Measurements from ENCODE around the gene TRERF1.

Gene TRERF1

DNA sequence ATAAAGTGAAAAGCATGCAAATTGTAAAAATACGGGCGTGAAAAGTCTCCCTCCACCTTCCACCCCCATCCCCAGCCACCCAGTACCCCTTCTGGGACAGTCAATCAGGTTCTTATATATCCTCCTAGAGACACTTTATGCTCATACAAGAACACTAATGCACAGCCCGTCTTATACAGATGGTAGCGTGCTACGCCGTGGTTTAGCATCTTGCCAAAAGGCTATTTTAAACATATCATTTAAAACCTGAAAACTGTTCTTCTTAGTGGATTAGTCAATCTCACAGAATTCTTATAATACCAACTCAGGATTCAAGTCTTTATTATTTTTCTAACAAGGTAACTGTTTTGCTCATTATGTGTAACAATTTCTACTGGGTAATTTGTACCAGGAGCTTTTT lies 176.8 kb downstream of the TRERF1 start:
- no peak for DNase-seq (ENCODE audit: low read depth)
- TF ChIP-seq, protein P1, sequence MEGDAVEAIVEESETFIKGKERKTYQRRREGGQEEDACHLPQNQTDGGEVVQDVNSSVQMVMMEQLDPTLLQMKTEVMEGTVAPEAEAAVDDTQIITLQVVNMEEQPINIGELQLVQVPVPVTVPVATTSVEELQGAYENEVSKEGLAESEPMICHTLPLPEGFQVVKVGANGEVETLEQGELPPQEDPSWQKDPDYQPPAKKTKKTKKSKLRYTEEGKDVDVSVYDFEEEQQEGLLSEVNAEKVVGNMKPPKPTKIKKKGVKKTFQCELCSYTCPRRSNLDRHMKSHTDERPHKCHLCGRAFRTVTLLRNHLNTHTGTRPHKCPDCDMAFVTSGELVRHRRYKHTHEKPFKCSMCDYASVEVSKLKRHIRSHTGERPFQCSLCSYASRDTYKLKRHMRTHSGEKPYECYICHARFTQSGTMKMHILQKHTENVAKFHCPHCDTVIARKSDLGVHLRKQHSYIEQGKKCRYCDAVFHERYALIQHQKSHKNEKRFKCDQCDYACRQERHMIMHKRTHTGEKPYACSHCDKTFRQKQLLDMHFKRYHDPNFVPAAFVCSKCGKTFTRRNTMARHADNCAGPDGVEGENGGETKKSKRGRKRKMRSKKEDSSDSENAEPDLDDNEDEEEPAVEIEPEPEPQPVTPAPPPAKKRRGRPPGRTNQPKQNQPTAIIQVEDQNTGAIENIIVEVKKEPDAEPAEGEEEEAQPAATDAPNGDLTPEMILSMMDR (conservative IDR thresholded peaks at IDR 0.05; ENCODE audit: low read depth, low read length) = no peak
- no peak overlapping the region for H3K4me3 ChIP-seq (ENCODE audit: low read depth, low read length)

DNA sequence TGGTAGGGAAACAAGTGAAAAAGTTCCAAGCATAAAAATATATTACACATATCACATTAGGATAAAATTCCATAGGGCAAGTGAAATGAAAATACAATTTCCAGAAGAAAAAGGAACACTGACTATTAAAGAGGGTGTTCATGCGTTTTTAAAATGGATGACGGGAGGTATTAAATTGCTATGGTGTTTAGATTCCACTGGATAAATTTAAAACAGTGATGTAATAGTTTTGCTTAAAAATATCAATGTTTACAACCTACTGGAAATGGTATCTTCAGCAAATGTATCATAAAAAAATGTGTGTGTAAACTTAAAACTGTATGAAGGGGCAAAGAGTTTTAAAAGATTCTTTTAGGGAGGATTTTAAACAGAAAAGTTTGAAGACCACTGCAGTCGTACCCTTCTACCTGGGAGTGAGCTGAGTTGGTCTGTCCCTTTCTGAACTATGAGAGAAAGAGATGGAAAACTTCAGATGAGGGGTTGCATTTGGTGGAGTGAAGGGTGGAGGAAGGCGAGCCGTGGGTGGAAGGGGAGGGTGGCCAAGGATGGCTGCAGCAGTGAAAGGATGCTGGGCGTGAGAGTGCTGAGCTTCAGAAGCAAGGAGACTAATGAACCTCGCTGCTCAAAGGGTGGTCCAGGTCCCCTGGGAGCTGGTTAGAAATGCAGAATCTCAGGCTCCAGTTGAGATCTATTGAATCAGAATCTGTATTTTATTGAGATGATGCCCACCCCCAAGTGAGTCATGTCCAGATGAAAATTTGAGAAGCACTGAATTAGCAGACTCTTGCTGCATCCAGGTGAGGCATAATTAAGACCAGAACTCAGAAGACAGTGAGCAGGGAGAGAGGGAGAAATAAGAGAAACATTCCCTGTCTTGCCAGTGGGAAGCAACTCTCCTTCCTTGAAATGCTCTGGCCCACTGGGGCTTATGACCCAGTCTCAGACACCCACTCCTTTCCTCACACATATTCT lies 179.6 kb downstream of the TRERF1 start:
- TF ChIP-seq, protein P1 (conservative IDR thresholded peaks at IDR 0.05; ENCODE audit: low read depth, low read length) = no peak
- no peak overlapping the region for H3K4me3 ChIP-seq (ENCODE audit: low read depth, low read length)
- DNase-seq (ENCODE audit: low read depth) = no peak

DNA sequence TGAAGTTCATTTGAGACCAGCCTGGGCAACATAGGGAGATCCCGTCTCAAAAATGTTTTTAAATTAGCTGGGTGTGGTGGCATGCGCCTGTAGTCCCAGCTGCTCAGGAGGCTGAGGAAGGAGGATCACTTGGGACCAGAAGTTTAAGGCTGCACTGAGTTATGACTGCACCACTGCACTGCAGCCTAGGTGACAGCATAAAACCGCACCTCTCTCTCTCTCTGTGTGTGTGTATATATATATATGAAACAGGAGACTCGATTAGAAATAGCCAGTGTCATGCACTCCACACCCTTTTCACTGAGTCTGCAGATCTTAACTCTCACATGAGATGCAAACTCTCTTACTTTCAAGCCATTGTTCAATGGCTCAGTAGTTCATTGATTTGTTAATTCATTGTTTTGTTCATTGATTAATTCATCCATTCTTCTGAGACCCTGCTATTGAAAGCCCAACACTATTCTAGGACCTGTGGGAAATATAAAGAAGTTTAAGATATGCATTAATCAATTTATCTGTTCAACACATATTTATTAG lies 181.7 kb downstream of the TRERF1 start:
- no peak for DNase-seq (ENCODE audit: low read depth)
- no peak overlapping the region for H3K4me3 ChIP-seq (ENCODE audit: low read depth, low read length)
- TF ChIP-seq, protein P1 (conservative IDR thresholded peaks at IDR 0.05; ENCODE audit: low read depth, low read length) = no peak

DNA sequence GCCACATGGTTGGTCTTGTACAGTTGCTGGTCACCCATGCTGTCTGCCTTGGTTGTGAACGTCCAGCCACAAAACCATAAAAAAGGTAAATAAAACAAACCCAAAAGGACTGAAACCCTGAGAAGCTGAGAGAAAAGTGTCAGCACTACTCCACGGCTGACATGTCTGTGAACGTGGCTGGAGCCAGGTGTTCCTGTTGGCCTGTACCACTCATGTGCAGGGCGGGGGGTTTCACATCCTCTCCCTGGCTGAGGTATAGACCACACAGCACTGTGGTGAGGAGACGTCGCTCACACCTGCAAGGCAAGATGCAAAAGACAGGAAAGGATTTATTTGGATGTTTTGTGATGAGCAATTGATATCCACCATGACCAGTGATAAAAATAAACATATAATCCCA lies 182.2 kb downstream of the TRERF1 start:
- DNase-seq (ENCODE audit: low read depth) = no peak
- TF ChIP-seq, protein P1 (conservative IDR thresholded peaks at IDR 0.05; ENCODE audit: low read depth, low read length) = no peak
- no peak overlapping the region for H3K4me3 ChIP-seq (ENCODE audit: low read depth, low read length)

DNA sequence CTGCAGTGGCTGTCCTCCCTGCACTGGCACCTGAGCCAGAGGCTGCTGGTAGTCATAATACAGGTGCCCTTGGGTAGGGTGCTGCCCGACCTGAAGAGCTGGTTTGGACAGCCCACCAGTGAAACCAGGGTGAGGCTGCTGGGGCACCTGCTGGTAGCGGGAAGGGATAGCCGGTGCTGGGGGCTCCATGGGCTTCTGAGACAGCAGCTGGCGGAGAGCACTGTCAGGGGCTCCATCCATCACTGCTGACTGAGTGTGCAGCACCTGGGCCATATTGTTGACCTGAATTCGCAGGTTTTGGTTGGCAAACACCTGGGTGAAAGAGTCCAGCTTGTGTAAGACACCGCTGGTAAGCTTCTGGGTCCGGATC lies 182.9 kb downstream of the TRERF1 start:
- TF ChIP-seq, protein P1 (conservative IDR thresholded peaks at IDR 0.05; ENCODE audit: low read depth, low read length) = no peak
- no peak for DNase-seq (ENCODE audit: low read depth)
- H3K4me3 ChIP-seq (ENCODE audit: low read depth, low read length) = no peak overlapping the region

DNA sequence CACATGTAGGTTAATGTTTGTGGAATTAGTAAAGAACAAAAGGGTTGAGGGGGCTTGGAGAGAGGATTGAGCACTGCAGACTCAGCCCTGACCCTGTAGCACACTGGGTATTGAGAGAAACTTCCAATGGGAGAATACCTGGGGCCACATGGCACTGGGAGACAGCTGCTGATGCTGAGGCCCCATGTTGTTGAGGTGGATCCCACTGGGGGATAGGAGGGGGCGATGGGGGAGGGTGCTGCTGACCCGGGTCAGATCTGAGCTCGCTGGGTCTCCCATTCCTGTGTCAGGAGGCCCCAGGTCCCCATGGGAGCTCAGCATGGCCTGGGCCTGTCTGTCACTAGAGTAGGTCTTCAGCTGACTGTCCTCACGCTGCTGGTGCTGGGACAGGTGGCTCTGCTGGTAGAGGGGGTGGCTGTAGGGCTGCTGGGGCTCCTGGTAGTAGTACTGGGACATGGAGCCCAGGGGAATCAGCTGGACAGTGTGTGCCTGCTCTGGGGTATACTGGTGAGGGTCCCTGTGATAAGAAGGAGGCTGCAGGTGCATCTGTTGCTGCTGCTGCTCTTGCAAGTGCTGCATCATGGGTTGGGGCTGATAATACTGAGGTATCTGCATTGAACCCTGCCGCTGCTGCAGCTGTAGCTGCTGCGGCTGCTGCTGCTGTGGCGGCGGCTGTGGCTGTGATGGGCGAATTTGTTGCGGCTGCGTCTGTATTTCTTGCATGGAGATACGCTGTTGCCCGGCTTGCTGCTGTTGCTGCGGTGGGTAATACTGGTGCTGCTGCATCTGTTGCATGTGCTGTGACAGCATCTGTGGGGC lies 183.5 kb downstream of the TRERF1 start:
- no peak for DNase-seq (ENCODE audit: low read depth)
- TF ChIP-seq, protein P1 (conservative IDR thresholded peaks at IDR 0.05; ENCODE audit: low read depth, low read length) = no peak

More for the DNA sequence above, 183.5 kb downstream of the TRERF1 start:
- no peak overlapping the region for H3K4me3 ChIP-seq (ENCODE audit: low read depth, low read length)

All from choroid plexus epithelial cell (primary cell).